Measurements from ENCODE around the gene HLCS.
"Not testable (repeated sequence)": the region's sequence is repeated elsewhere in the genome, so short reads cannot be mapped to it uniquely, and the experiment has no call there.

Gene HLCS

DNA sequence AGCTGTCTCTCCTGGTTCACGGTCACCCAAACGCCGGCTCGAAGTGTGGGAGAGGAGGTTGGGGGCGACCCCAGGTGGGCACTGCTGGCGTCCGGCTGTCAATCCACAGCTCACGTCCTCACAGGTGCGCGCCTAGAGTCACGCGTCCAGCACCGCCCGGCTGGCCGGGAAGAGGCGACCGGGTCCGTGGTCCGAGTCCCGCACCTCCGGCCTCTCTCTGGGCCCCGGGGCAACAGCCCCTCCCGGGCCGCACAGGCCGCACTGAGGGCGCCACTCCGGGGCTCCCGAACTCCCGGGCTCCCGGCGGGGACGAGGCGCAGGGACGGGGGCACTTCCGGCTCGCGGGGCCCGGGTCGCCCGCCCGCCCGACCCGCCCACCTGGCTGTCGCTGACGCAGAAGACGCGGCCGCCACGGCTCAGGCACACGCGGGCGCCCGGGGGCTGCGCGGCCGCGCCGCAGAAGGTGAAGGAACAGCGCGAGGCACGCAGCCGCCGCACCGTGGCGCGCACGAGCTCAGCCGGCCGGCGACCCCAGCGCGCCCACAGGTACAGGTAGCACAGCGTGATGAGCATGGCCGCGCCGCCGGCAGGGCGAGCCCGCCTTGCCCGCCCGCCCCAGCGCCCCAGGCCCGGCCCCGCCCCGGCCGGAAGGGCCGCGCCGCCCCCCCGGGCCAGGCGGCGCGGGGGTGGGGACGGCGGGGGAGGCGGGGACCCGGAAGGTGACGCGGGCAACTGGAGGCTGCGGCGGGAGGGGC is at the start of gene HLCS:
TSS of gene HLCS (minus strand) at position 604 of the 755 bp plus-strand sequence. CDS start at position 573, 31 bp downstream.
- DNase-seq = peak; percentile 86

DNA sequence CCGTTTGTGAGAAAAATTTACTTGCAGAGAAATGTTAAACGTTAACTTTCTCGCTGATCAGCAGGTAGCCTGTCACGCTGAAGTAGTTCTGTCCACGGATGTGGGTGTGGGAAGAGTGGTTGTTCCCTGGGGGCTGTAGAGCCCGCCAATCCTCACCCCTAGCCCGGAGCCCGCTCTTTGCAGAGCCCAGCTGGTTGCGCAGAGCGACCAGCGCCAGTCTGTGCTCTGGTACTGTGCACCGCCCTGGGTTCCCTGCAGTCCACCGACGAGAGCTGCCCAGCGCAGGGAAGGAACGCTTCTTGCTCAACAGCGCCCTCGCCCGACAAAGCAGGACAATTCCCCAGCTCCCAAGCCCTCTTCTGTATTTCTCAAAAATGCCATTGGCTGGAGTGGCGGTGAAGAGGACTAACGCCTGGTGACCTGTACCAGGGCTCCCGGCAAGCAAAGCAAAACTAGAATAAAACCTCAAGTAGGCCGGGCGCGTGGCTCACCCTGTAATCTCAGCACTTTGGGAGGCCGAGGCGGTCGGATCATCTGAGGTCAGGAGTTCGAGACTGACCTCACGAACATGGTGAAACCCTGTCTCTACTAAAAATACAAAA is 43.4 kb upstream of the HLCS start:
- DNase-seq = peak; percentile 93

DNA sequence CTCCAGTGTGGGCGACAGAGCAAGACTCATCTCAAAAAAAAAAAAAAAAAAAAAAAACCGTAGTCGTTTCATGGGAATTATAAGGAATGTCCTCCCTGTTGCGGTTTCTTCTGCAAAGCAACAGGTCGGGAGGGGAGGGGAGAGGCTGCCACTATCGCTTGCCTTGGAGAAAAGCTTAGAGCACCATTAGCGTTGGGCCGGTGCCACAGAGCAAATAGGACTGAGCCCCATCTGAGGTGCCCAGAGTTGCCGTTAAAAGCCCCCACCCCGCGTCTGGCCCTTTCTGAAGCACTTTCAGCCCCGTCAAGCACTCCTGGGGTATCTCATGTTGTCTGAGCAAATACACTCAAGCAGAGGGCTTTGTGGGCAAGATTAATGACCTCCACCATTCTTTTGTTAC is 42.3 kb upstream of the HLCS start:
- DNase-seq = peak; percentile 74

DNA sequence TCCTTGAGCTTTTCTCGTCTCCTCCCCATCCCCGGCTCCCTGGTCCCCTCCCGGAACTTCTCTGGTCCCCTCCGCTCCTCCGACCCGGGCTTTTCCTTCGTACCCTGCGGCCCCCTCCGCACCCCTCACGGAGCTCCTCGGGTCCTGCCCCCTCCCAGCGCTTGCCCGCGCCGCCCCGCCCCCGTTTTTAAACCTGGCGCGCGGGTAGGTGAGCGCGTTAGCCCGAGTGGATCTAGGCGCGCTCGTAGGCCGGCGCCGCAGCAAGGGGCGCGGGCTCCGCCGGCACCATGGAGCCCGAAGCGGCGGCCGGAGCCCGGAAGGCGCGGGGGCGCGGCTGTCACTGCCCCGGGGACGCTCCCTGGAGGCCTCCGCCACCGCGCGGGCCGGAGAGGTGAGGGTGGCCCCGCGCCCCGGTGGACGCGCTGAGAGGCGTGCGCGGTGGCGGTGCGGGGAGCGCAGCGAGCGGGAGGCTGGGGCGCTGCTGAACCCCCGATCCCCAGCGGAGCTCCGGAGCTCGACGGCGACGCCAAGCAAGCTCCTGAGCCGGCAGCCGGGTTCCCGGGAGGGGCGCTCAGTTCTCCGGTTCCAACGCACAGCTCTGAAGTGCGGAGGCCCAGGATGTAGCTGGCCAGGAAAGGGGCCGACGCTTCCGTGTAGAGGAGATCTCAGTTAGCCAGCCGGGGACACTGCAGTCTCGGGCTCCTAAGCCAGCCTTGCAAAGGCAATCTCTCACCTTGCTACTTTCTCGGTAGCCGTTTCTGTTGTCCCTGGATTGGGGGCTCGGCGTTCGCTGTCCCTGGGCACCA is 40.2 kb upstream of the HLCS start, which contains the start of gene RIPPLY3:
TSS of gene RIPPLY3 (plus strand) at position 217 of the 806 bp plus-strand sequence. CDS start at position 288, 71 bp downstream.
- DNase-seq = no peak

DNA sequence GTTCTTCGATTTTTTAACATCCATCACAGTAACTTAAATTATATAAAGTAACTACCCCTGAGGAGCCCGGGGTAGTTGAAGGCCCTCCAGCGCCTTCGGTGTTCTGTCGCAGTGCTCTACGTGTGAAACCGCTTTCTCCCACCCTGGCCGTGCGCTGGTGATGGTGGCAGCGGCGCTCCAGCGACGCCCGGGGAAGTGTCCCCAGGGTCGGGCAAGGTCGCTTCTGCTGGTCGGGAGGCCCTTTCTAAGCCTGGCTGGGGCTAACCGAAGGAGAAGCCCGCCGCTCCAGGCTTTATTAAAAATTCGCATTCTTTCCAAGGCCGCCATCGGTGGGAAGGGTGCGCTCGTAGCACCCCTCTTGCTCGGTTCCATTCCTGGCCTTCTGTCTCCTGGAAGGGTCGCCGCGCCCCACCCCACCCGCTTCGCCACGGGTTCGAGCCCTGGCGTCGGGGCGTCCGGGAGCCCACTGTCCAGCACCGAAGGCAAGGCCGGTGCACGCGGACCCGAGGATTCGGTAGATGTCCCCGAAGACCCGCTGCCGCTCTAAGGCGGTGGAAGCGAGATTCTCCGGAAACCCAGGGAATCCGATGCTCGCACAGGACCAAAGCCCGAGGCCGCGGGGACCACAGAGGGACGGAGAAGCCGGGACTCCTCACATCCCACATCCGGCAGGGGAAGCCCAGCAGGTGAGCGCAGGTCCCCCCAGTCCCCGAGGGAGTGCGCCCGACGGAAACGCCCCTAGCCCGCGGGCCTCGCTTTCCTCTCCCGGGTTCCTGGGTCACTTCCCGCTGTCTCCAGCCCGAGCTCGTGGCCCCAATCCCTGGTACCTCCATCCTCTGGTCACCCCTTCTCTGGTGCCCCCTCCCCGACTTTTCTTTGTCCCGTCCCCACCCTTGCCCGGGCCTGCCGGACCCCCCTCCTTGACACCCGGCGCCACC is 39.3 kb upstream of the HLCS start:
- no peak for DNase-seq

DNA sequence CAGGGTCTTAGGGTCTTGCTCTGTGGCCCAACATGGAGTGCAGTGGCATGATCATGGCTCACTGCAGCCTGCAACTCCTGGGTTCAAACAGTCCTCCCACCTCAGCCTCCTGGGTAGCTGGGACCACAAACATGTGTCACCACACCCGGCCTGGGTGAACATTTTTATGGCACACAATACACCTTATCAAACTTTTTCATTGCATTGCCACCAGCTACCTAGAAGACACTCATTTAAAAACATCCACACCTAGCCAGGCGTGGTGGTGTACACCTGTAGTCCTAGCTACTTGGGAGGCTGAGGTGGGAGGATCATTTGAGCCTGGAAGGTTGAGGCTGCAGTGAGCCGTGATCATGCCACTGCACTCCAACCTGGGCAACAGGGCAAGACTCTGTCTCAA is 37.4 kb upstream of the HLCS start:
- not testable (repeated sequence) for DNase-seq

DNA sequence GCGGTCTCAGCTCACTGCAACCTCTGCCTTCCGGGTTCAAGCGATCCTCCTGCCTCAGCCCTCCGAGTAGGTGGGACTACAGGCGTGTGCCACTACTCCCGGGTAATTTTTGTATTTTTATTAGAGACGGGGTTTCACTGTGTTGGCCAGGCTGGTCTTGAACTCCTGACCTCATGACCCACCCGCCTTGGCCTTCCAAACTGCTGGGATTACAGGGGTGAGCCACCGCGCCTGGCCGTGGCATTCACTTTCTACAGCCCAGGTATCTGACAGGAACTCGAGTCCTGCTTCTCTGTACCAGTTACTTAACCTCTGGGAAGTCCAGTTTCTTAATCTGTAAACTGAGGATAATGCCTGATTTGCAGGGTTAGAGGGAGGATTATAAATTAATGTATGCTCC is 36.4 kb upstream of the HLCS start:
- DNase-seq = not testable (repeated sequence)

DNA sequence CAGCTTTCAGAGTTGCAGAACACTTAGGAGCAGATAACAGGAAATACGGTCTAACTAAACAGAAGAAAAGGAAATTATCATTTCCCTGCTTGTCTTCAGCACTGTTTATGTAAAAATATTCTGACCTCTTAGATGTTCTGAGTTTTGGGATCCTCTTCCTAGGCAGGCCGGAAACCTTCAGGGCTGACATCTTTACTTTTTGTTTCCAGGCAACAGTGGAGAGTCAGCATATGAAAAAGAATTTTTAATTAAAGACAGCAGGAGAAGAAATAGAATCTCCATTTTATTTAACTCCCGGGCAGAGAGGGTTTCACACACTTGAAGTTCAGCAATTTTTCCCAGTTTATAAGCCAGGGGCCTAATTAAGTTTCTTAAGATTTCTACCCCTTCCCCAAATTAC is 35.0 kb upstream of the HLCS start:
- DNase-seq = no peak

- no peak for DNase-seq
Measured at GRCh38 chr21:37000381-37000780, 33.9 kb upstream of the HLCS start.

DNA sequence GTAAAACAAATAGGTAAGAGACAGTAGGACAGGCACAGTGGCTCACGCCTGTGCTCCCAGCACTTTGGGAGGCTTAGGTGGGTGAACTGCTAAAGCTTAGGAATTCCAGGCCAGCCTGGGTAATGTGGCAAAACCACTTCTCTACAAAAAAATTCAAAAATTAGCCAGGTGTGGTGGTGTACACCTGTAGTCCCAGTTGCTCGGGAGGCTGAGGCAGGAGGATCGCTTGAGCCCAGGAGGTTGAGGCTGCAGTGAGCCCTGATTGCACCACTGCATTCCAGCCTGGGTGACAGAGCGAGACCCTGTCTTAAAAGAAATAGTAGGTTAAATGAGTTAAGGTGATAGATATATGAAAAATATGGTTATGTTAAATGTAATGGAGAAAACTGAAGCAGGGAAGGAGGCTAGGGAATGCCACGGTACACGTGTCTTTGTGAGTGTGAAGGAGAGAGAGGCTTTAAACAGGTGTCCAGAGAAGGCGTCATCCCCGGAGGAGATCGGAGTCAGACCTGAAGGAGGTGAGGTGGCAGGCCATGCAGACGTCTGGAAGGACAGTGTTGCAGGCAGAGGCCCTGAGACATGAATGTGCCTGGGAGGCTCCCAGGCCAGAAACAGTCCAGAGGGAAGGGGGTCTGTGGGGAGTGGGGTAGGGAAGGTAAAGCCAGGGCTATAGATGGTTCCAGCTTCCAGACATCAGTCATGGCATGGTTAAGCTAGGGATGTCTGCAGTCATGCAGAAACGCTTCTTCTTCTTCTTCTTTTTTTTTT is 32.8 kb upstream of the HLCS start:
- DNase-seq = no peak

- DNase-seq = not testable (repeated sequence)
Measured at GRCh38 chr21:36995285-36995684, 28.8 kb upstream of the HLCS start.

DNA sequence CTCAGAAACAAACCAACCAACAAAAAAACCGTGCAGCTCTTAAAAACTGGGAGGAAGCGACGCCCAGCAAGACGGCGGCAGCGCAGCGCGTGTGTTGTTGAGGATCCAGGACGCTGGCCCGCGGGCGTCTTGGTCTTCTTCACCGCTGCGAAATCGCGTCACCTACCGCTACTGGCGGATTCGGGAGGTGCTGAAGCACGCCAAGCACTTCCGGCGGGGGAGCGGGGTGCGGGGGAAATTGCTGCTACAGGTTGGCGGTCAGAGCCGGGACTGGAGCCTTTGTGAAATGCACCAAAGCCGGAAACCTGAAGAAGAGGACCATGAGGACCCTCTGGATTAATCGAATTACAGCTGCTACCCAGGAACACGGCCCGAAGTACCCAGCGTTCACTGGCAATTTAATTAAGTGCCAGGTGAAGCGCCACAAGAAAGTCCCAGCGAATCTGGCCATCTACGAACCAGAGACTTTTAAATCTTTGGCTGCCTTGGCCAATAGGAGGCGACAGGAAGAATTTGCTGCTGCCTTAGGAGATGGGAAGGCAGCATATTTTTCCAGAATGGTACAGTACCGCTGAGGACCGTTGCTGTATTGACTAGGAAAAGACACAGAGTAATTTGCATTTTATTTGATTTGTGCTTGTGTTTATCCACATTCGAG is 28.2 kb upstream of the HLCS start:
- DNase-seq = no peak

DNA sequence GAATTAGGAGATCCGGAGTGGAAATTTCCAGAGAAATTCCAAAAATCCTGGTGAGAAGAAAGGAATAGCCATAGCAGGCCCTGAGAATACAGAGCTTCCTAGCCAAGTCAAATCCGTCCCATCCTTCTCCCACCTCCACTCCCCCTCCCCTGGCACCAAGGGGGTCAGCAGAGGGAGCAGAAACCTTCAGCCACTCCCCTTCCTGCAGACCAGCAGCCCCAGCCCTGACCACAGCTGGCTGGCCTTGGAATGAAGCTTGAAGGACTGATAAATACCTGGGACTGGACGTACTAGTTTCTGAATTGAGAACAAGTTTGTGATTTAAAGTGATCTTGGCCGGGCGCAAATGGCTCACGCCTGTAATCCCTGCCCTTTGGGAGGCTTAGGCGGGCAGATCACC is 26.2 kb upstream of the HLCS start:
- DNase-seq = no peak

DNA sequence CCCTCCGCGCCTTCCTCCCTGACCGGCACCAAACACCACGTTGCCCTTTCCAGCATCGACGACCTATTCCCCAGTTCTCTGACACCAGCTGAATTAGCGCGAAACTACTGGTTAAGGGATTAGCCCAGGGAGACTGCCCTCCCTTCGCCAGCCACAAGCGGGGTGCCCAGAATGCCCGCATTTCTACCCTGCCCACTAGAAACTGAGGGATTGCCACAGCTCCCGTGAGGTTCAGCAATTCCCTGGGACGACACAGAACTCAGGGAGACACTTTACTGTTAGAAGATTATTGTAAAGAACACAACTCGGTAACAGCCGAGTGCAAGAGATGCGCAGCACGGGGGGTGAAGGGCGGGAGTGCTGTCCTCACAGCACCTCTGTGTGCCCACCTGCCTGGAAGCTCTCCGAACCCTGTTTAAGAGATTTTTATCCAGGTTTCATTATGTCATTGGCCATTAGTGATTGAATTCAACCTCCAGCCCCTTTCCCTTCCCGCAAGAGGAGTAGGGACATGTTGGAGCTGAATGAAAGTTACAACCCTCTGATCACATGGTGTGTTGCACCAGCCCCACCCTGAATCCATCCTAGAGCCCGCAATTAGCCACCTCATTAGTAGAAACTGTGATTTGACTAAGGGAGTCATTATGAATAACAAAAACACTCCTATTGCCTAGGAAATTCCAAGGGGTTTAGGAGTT is 24.2 kb upstream of the HLCS start:
- no peak for DNase-seq

DNA sequence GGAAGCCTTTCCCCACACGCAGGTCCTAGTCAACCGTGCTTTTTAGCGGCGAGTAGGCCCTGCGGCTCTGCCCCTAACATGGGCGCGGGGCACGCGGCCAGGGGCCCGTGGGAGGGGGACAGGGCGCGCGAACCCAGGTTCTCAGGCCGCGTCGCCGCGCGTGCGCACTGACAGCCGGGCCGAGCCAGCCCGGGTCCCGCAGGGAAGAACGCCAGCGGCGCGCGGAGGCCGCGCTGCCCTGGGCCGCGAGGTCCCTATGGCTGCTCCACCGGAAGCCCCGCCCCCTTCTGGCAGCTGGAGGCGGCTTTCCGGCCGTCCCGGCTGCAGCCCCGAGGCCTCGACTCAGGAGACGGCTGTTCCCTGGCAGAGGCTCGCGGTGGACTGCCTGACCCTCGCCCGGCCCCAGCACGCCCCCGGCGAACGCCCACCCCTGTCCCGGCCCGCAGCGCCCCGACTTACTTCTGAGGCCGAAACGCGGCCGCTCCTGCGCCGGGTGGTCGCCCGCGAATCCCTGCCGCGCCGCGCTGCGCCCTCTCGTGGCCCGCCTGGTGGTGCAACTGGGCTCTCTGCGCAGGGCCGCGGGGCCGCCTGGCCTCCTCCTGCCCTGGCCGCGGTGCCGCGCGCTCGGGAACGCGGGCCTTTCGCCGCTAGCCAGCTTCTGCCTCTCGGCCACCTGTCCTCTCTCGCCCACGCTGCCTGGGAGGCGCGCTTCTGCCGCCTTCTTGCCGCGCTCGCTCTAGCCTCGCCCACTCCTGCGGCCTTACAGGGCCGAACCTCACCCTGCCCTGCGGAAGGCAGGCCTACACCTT is 23.4 kb upstream of the HLCS start:
- DNase-seq = peak; percentile 91

GRCh38 chr21:36989199-36989698 is 22.8 kb upstream of the HLCS start:
- DNase-seq = not testable (repeated sequence)

- DNase-seq = no peak
Measured at GRCh38 chr21:36988536-36988935, 22.1 kb upstream of the HLCS start.

DNA sequence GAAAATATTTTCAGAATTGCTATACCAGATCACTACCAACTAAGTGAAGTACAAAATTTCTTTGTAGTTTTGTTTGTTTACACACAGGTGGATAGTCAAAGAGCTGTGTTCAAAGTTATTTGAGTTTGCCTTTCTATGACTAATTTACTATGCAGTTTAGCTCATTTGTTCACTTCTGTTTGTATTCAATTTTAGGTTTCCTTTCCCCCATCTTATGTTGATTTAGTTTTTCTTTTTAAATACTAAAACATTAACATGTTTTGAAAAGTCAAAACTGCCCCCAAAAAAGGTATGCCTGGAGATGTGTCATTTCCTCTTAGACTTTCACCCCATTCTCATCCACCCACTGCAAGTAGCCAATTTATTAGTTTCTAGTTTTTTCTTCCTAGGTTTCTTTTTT is 21.4 kb upstream of the HLCS start:
- DNase-seq = no peak

Measured in NCI-H2107 (cell line).